Hematopoietic multipotent progenitor cell treated with erythropoietin and hydrocortisone succinate and interleukin-3 and kit ligand, for 15 days (in vitro differentiated cells): ENCODE data around the gene B2M.
A peak's percentile ranks its signal among the peaks of the same experiment; 100 is the strongest.
"Not testable (repeated sequence)": the region's sequence is repeated elsewhere in the genome, so short reads cannot be mapped to it uniquely, and the experiment has no call there.

Source experiments
- DNase-seq: peaks from one replicate; pipeline ENCODE4 v3.0.0-alpha.2; 2015; ENCODE audit warnings: low spot score

The B2M gene

DNA sequence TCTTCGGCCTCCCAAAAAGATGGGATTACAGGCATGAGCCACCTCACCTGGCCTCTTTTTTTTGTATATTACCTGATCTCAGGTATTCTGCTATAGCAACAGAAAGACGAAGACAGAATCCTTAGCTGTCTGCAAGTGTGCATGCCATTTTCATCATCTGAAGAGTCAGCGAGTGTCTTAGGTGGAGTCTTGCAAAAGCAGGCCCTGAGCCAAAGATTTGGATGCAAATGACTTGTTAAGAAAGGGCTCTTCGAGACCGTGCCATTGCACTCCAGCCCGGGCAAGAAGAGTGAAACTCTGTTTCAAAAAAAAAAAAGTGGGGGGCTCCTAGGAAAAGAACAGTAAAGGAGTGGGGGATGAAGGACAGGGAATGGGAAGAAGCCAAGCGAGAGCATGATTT, 14.8 kb downstream of the B2M start:
- no peak for DNase-seq

GRCh38 chr15:44726568-44727484, 15.5 kb downstream of the B2M start:
- no peak for DNase-seq

DNA sequence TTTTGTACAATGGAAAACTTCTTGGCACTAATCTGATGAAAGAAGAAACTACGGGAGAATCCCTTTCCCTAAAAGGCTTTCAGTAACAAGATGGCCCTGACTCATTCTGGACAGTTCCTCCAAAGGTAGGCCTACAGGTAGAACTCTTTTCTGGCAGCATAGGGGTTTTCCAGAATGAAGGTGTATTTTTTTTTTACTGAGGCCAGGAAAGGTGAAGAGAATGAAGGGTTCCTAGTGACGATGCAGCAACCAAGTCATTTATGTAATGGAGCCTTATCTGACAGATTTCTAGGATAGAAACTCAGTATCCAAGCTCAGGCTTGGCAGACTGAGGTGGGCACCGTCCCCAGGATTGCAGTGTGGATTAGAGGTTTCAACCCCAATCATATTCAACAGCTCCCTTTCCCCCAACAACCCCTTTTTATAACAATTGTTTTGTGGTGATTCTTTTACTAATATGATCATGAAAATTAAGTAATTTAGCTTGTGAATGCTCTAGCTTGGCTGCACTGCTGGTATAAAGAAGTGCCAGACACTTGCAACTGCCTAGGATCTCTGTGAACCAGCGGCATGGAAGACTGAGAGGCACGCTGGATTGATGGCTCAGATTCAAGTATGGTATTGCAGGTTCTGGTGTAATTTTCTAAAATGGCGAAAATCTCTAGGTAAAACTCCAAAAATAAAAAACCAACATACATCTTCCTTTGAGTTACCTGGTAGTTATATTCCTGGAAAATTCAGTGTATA, 16.3 kb downstream of the B2M start:
- no peak for DNase-seq

DNA sequence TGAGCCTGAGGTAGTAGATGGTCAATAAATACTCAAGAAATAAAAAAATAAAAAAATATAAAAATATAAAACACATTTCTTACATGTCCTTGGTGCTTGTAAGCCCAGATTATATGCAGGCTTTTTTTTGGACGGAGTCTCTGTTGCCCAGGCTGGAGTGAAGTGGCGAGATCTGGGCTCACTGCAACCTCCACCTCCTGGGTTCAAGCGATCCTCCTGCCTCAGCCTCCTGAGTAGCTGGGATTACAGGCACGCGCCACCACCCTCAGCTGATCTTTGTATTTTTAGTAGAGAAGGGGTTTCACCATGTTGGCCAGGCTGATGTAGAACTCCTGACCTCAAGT, 16.9 kb downstream of the B2M start:
- not testable (repeated sequence) for DNase-seq

GRCh38 chr15:44728576-44729407, 17.5 kb downstream of the B2M start:
- peak; percentile 83 for DNase-seq

DNA sequence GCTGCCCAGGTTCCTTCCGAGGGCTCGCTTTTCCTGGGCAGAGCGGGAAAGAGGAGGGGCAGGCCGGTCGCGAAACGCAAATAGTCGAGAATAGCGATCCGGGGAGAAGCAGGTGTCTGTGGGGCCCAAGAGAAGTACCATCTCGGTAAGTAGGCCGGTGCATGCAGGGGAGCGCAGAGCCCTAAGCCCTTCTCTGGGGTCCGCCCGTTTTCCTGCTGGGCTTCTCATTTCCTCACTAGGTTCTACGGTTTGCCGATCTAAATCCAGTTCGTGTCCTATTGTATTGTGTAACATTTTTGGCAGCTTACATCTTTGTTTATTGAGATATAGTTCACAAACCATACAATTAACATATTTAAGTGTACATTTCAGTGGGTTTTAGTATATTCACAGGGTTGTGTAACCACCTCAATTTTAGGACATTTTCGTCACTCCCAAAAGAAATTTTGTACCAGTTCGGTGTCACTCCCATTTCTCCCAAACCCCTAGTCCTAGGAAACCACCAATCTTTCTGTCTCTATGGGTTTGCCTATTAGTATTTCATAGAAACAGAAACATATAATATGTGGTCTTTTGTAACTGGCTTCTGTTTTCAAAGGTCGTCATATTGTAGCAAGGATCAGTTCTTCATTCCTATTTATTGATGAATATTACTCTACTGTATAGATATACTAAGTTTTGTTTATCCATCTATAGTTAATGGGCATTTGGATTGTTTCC, 18.3 kb downstream of the B2M start:
- no peak for DNase-seq

DNA sequence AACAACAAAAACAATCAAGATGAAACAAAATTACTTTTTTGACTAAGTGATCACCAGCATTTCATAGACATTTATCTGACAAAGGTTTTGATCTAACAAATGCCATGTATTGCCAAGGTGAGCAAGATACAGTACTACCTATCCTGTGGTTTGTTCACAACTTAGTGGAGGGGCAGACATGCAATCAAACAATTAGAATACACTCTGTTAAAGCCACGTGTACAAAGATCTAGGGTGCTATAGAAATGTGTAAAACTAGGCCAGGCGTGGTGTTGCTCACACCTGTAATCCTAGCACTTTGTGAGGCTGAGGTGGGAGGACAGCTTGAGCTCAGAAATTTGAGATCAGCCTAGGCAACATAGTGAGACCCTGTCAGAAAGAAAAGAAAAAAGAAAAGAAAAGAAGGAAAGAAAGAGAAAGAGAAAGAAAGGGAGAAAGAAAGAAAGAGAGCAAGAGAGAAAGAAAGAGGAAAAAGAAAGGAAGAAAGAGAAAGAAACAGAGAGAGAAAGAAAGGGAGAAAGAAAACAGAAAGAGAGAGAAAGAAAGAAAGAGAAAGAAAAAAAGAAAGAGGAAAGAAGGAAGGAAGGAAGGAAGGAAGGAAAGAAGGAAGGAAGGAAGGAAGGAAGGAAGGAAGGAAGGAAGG, 23.6 kb downstream of the B2M start:
- DNase-seq: no peak

DNA sequence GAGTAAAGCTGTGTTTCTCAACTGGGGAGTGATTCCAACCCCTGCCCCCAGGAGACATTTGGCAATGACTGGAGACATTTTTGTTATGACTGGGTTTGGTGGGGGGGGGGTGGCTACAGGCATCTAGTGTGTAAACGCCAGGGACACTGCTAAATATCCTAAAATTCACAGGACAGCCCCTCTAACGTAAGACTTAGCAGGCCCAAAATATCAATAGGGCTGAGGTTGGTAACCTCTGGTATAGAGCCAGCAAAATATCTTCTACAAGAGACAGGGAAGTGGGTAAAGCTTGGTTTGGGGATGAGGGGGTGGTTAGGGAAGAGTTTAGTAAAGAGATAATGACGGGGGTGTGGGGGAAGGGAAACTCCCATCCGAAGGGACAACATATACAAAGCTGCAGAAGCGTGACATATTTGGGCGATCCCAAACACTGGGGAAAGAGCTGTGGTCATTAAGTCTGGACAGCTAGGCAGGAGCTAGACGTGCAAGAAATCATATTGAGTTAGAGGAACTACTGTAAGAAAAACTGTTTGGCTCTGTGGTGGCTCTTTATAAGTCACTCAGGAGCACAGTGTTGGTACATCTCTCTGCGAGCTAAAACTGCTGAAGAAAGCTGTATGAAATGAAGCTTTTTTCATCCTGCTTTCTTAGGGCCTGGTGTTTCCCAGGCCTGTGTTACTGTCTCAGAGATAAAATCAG, 24.3 kb downstream of the B2M start:
- DNase-seq: no peak

DNA sequence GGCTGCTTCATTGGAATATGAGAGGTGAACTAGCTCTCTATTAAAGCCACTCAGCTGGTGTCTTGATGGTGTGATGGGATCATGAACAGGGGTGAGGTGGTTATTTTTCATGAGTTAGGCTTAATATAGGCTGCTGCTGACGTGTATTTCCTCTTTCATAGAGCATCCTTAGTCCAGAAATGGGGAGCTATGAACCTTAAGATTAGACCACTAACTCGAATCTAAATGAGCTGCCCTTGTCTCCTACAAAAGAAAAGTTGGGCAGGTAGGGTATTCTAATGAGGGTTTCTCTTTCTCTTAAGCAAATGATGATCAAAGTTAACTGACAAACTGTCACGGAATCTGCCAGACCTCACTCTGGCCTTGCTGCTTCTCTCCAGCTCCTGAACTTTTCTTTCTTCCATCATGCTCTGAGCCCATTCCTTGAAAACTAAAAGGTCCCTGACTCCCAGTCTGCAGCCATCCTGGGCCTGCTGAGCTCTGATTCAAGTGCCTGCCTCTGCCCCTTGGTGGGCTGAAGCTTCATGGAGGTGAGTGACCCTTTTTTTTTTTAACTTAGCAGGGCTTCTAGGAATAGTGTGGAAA, 25.0 kb downstream of the B2M start, which contains the start of gene TRIM69:
TRIM69 (plus strand) TSS at position 348 of the 585 bp plus-strand sequence; CDS start at position 525, 177 bp downstream.
- no peak for DNase-seq

DNA sequence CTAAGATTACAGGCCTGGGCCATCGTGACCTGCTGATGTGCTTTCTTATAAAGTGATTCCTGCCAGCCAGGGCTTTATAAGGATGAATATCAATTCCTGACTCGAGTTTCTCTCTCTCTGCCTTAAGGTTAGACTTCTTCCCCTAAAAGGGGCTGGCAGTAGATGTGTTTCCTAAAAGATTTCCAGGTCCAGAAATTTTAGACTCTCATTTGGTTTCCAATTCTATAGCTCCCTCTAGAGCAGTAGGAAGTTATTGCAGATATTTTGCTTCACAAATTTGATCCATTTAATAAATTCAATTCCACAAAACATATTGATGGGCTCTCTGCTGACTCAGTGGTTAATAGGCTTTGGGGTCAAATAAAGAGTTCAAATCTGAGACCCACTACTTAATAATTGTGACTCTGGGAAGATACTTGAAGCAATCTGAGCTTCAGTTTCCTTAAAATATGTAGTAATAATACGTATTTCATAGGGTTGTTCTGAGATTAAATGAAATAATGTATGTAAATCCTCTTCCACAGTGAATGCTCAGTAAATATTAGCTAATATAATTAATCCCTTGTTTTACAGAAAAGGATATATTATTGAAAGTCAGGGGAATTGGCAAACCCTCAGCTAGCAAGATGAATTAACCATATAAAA, 27.1 kb downstream of the B2M start:
- DNase-seq: peak; percentile 72

GRCh38 chr15:44739222-44739847, 28.0 kb downstream of the B2M start:
- DNase-seq: not testable (repeated sequence)

DNA sequence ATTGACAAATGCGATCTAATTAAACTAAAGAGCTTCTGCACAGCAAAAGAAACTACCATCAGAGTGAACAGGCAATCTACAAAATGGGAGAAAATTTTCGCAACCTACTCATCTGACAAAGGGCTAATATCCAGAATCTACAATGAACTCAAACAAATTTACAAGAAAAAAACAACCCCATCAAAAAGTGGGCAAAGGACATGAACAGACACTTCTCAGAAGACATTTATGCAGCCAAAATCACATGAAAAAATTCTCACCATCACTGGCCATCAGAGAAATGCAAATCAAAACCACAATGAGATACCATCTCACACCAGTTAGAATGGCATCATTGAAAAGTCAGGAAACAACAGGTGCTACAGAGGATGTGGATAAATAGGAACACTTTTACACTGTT, 32.1 kb downstream of the B2M start:
- DNase-seq: not testable (repeated sequence)

DNA sequence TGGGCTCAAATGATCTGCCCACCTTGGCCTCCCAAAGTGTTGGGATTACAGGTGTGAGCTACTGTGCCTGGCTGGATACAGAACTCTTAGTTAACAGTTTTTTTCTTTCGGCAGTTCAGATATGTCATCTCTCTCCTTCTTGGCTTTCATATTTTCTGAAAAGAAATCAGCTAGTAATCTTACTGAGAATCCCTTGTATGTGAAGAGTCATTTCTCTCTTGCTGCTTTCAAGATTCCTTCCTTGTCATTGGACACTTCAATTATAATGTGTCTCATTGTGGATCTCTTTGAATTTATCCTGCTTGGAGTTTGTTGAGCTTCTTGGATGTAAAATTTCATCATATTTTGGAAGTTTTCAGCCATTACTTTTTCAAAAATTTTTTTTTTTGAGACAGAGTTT, 42.0 kb downstream of the B2M start:
- DNase-seq: no peak

- no peak for DNase-seq
These were observed 51.9 kb downstream of the B2M start for GRCh38 chr15:44763187-44763586.

GRCh38 chr15:44763848-44764247, 52.5 kb downstream of the B2M start:
- DNase-seq: no peak

DNA sequence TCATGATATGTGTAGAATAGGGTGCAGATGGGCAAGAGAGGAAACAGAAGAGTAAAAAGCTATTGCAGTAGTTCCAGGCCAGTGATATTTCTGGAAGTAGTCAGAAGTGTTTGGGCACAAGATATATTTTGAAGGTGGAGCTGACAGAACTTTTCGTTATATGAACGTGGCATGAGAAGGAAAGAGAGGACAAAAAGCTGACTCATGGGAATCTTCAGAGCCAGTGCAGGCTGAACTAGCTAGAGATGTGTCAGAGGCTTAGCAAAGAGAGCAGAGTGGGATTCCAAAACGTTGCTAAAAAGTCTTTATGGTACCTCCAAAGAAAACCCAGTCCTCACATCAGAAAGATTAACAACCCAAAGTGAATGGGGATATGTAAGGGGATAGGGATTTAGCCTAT, 53.7 kb downstream of the B2M start:
- no peak for DNase-seq
